Hepatocyte (in vitro differentiated cells): Measurements from ENCODE around the gene CDK13.

Experiments
- EZH2 ChIP-seq: fragments of 200-600 bp; sonication (generic); IDR thresholded peaks from 2 replicates; pipeline ENCODE4 v1.6.1; 2016; ENCODE audit warnings: antibody characterized with exemption, mild to moderate bottlenecking, borderline replicate concordance
- TF ChIP-seq, protein P1 (sequence below): fragments of 200-600 bp; sonication (generic); IDR thresholded peaks from 2 replicates; pipeline ENCODE4 v1.5.1; 2016; ENCODE audit warnings: antibody characterized with exemption, mild to moderate bottlenecking; ENCODE audit not compliant: poor library complexity

DNA sequence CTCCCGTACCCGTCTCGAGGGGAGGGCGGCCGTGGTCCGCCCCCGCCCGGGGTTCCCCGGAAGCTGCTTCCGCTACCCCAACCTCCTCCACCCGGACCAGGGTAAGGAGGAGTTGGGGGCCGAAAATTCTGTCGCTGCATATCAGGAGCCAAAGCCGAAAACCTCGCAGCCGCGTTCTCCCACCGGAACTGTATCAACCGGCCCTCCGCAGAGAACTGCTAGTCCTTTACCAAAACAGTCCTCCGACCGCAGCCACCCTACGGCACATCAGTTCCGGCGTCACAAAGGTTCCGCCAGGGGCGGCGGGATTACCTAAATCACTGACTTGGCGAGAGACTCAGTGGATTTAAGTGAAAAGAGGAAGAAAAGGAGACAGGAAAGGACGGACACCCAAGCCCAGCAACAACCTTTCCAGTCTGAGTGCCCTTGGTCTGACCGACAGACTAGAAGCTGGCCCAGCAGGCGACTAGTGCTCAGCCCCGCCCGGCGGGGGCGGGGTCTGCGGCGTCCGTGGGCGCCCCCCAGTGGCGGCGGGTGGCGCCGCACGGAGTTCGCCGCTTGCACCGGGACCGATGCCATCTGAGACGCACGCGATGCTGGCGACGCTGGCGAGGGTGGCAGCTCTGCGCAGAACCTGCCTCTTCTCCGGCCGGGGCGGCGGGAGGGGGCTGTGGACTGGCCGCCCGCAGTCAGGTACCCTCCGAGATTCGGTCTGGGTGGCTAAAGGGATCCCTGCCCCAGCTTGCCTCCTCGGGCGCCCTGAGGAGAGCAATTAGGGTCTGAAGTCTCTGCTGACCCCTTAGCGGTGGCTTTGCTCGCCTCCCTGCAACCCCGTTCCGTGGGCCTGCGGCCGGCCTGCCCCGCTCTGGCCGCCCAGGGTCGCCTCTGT, 184.6 kb downstream of the CDK13 start, which contains the start of the genes MPLKIP and SUGCT:
- TF ChIP-seq, protein P1, sequence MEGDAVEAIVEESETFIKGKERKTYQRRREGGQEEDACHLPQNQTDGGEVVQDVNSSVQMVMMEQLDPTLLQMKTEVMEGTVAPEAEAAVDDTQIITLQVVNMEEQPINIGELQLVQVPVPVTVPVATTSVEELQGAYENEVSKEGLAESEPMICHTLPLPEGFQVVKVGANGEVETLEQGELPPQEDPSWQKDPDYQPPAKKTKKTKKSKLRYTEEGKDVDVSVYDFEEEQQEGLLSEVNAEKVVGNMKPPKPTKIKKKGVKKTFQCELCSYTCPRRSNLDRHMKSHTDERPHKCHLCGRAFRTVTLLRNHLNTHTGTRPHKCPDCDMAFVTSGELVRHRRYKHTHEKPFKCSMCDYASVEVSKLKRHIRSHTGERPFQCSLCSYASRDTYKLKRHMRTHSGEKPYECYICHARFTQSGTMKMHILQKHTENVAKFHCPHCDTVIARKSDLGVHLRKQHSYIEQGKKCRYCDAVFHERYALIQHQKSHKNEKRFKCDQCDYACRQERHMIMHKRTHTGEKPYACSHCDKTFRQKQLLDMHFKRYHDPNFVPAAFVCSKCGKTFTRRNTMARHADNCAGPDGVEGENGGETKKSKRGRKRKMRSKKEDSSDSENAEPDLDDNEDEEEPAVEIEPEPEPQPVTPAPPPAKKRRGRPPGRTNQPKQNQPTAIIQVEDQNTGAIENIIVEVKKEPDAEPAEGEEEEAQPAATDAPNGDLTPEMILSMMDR = peak; percentile 93
- no peak for TF ChIP-seq EZH2
